ENCODE results near the gene ILRUN.
"Not testable (repeated sequence)": the region's sequence is repeated elsewhere in the genome, so short reads cannot be mapped to it uniquely, and the experiment has no call there.

The ILRUN gene

GRCh38 chr6:34668799-34669198 is 27.8 kb downstream of the ILRUN start:
- DNase-seq (ENCODE audit: extremely low spot score, insufficient read length, low read depth); FAIRE-seq: not testable (repeated sequence)

GRCh38 chr6:34667481-34668238 is 28.9 kb downstream of the ILRUN start:
- FAIRE-seq (peak; percentile 29), DNase-seq (ENCODE audit: extremely low spot score, insufficient read length, low read depth) (no peak)

GRCh38 chr6:34665019-34665418 is 31.5 kb downstream of the ILRUN start:
- no peak for FAIRE-seq

DNA sequence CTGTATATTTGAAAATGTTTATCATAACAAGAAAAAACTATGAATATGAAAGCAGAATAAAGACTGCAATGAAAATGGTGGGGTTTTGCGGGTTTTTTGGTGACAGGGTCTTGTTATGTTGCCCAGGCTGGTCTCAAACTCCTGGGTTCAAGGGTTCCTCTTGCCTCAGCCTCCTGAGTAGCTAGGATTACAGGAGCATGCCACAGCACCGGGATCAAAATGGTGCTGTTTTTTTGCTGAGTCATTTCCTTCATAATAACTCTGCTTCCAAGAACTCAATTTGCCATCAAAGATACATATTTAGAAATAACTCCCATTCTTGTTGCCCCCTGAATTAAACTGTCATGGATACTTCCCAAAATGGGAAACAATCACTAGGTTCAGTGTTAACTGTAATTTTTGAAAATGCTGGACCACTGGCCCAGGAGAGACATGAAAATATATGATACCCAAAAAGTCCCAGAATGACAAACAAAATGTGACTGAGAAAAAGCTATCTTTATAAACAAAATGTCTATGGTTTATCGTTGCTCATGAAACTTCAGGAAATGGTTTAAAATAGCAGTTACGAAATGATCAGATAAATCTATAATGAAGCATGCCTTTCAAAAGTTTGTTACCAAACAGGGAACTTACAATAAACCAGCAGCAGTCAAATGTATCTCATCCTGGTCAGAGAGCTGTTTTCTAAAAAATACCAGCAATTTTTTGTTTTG is 32.2 kb downstream of the ILRUN start:
- peak; percentile 48 for FAIRE-seq

More at GRCh38 chr6:34665019-34665418, 31.5 kb downstream of the ILRUN start:
- no peak for DNase-seq (ENCODE audit: extremely low spot score, insufficient read length, low read depth)

DNA sequence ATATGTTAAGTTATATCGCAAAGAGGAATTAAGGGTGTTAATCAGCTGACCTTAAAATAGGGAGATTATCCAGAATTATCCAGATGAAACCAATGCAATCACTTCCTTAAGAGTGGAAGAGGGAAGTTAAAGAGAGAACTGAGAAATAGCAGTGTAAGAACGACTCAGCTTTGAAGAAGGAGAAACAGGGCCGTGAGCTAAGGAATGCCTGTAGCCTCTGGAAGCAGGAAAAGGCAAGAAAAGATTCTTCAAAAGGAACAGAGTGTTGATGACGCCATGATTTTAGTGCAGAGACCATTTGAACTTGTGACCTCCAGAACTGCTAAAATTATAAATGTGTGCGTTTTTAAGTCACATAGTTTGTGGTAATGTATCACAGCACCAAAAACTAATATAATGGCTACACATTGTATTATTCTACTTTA is 32.7 kb downstream of the ILRUN start:
- DNase-seq (ENCODE audit: extremely low spot score, insufficient read length, low read depth) = no peak
- FAIRE-seq = peak; percentile 65

More for the DNA sequence above, 32.2 kb downstream of the ILRUN start:
- DNase-seq (ENCODE audit: extremely low spot score, insufficient read length, low read depth) = no peak

DNA sequence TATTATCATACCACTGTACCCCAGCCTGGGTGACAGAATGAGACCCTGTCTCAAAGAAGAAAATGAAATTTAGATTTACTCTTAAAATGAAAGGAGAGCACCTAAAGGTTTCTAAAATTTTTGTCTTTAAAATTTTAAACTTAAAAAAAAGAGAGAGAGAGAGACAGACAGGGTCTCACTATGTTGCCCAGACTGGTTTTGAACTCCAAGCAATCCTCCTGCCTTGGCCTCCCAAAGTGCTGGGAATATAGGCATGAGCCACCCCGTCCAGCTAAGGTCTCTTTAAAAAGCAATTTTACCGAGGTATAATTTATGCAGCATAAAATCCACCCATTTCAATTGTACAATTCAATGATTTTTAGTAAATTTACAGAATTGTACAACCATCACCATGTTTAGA is 33.2 kb downstream of the ILRUN start:
- DNase-seq (ENCODE audit: extremely low spot score, insufficient read length, low read depth) (no peak), FAIRE-seq (no peak)

- no peak for DNase-seq (ENCODE audit: extremely low spot score, insufficient read length, low read depth)
- FAIRE-seq = no peak
These were observed 35.2 kb downstream of the ILRUN start for GRCh38 chr6:34661357-34661756.

DNA sequence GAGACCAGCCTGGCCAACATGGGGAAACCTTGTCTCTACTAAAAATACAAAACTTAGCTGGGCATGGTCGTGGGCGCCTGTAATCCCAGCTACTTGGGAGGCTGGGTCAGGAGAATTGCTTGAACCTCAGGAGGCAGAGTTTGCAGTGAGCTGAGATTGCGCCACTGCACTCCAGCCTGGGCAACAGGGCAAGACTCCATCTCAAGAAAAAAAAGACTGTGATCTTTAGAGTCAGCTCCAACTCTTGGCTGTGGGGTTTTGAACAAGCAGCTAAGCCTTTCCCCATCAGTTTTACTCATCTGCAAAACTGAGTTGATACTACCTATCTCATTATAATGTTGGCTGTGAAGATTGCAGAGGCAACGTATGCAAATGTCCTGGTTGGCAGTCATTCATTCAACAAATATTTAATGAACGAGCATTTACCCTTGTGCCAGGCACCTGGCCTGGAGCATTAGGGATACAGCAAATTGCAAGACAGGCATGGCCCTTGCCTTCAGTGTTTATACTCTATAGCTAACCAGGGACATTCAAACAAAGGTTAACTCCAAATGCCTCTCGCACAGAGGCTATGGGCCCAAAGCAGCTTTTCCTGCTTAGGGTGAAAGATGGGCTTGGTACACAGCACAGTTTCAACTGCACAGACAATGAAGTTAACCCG is 37.8 kb downstream of the ILRUN start:
- DNase-seq (ENCODE audit: extremely low spot score, insufficient read length, low read depth) (no peak), FAIRE-seq (peak; percentile 58)

DNA sequence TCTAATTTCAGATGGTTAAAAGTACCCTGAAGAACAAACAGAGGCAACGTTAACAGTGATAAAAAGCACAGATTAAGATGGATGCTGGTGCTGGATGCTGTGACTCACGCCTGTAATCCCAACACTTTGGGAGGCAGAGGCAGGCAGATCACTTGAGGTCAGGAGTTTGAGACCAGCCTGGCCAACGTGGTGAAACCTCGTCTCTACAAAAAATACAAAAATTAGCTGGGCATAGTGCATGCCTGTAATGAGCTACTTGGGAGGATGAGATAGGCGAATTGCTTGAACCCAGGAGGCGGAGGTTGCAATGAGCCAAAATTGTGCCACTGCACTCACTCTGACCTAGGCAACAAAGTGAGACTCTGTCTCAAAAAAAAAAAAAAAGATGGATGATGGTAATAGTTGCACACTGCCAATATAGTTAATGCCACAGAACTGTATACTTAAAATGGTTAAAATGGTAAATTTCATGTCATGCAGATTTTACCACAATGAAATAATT is 38.5 kb downstream of the ILRUN start:
- peak; percentile 33 for FAIRE-seq
- not testable (repeated sequence) for DNase-seq (ENCODE audit: extremely low spot score, insufficient read length, low read depth)

DNA sequence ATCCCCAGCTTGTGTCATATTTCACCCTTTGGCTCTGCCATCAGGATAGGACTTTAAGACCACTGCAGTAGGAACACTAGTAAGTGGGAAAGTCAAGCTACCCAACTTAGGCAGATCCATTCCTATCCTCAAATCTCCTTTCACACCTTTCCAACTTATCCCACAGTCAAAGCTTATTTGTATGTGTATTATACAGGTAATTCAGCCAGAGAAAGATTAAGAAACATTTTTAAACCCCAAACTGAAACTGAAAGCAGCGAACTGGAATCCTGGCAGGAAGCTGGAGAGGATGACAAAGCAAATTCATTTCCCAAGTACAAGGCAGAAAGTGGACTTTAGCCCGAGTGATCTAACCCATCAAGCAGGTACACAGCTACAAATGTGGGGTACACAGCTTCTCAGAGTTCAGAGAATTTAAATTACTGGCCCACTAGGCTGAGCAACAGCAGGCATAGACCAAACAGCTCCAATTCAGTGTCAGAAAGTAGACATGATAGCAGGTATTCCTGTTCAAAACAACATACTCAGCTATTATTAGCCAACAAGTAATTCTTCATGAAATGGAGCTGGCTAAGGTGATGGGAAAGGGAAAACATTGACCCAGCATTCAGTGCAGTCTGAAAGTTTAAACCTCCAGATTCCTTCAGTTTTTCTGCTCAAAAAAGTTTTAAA is 39.1 kb downstream of the ILRUN start:
- FAIRE-seq = peak; percentile 77

DNA sequence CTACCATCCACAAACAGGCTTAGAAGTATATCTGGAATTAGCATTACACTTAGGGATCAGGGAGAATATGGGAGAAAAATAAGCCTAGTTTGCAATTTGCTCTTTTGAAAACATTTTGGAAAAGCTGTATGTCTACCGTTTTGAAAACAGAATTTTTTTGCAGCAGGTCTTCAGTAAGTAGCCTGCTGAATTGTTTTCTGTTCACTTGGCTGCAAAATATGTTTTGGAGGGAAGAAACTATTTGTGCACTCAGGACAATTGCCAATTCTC is 39.6 kb downstream of the ILRUN start:
- FAIRE-seq (no peak), DNase-seq (ENCODE audit: extremely low spot score, insufficient read length, low read depth) (no peak)

More for the DNA sequence above, 39.1 kb downstream of the ILRUN start:
- no peak for DNase-seq (ENCODE audit: extremely low spot score, insufficient read length, low read depth)

DNA sequence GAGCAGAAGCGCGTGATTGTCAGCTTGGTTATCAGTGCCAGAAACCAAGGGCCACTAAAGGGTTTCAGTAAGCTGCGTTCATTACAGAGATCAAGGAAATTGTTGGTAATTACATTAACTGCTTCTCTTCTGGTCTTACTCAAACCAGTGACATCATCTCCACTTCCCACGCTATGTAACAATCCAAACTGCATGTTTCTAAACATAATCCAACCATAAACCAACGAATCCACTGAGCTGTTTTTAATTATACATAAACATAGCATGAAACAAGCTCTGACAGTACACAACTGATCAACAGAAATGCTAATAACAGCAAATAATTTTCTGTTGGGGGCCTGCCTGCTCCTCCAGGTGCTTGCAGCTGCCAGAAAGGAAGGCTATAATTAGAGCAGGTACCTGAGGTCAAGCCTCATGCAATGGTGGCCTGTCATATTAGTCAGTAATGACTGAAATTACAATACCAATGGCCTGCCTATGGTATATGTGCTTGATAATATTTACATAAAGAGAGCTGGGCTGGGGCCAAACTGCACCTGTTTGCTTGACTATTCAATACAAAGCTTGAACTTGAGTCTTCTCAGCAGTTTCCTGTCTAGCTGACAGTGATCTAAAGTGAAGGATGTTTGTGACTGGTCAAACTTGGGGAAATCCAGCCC is 40.1 kb downstream of the ILRUN start:
- FAIRE-seq (peak; percentile 96), DNase-seq (ENCODE audit: extremely low spot score, insufficient read length, low read depth) (peak; percentile 53)

- DNase-seq (ENCODE audit: extremely low spot score, insufficient read length, low read depth); FAIRE-seq: not testable (repeated sequence)
These were observed 40.6 kb downstream of the ILRUN start for GRCh38 chr6:34655876-34656377.

GRCh38 chr6:34654061-34654710 is 42.4 kb downstream of the ILRUN start:
- no peak for FAIRE-seq
- DNase-seq (ENCODE audit: extremely low spot score, insufficient read length, low read depth) = no peak

GRCh38 chr6:34652263-34652662 is 44.3 kb downstream of the ILRUN start:
- DNase-seq (ENCODE audit: extremely low spot score, insufficient read length, low read depth) (no peak), FAIRE-seq (no peak)

GRCh38 chr6:34650823-34651222 is 45.7 kb downstream of the ILRUN start:
- DNase-seq (ENCODE audit: extremely low spot score, insufficient read length, low read depth) (no peak), FAIRE-seq (no peak)

GRCh38 chr6:34650232-34650631 is 46.3 kb downstream of the ILRUN start:
- DNase-seq (ENCODE audit: extremely low spot score, insufficient read length, low read depth); FAIRE-seq: not testable (repeated sequence)

GRCh38 chr6:34648806-34649205 is 47.8 kb downstream of the ILRUN start:
- FAIRE-seq (no peak), DNase-seq (ENCODE audit: extremely low spot score, insufficient read length, low read depth) (no peak)

Measured in GM18507 (cell line).